CD14-positive monocyte (primary cell): ENCODE data around the gene BTD. TPM values are rescaled to one million over a fixed set of nuclear protein-coding genes. Genes with fewer than 3 reads are reported as not detected.

Experiments
- DNase-seq, 3 donors: peaks; one replicate each; pipeline ENCODE4 v3.0.0-alpha.2; 2011 to 2022
- H2AFZ ChIP-seq: 2 replicates; pipeline ENCODE4 v1.6.0; 2012; ENCODE audit warnings: mild to moderate bottlenecking, low read depth, low read length, inconsistent platforms; ENCODE audit not compliant: insufficient read depth, poor library complexity, severe bottlenecking
- H3K27ac ChIP-seq, 2 donors: 1 replicate in 1 of 2; 2 replicates in 1 of 2; pipeline ENCODE4 v1.5.1; 2012 to 2013; ENCODE audit warnings: low read length in 2 of 2, control low read depth in 1 of 2, inconsistent platforms in 1 of 2, low read depth in 1 of 2, mild to moderate bottlenecking in 1 of 2
- H3K27me3 ChIP-seq, 2 donors: one replicate each; pipeline versions ENCODE4 v1.6.0 to v1.6.1; 2011 to 2013; ENCODE audit warnings: low read length in 2 of 2; ENCODE audit not compliant: control insufficient read depth in 2 of 2, insufficient read depth in 2 of 2
- H3K36me3 ChIP-seq, 2 donors: replicated peaks in 1 of 2; 1 replicate in 1 of 2; 2 replicates in 1 of 2; pipeline versions ENCODE4 v1.5.1 to v1.6.1; 2012 to 2013; ENCODE audit warnings: low read length in 2 of 2, control low read depth in 1 of 2, inconsistent platforms in 1 of 2, mild to moderate bottlenecking in 1 of 2; ENCODE audit not compliant: insufficient read depth in 2 of 2, control insufficient read depth in 1 of 2
- H3K4me1 ChIP-seq, 2 donors: 1 replicate in 1 of 2; 2 replicates in 1 of 2; pipeline versions ENCODE4 v1.5.1 to v1.6.1; 2012 to 2013; ENCODE audit warnings: low read length in 2 of 2, control low read depth in 1 of 2, inconsistent platforms in 1 of 2, mild to moderate bottlenecking in 1 of 2, moderate library complexity in 1 of 2; ENCODE audit not compliant: insufficient read depth in 2 of 2, control insufficient read depth in 1 of 2
- H3K4me2 ChIP-seq: replicated peaks from 2 replicates; pipeline ENCODE3; 2012; ENCODE audit warnings: low read length, moderate library complexity, mild to moderate bottlenecking; ENCODE audit not compliant: poor library complexity, severe bottlenecking; ENCODE audit errors: extremely low read depth
- H3K4me3 ChIP-seq, 3 experiments: fragments of 200-600 bp in 1 of 3; sonication (generic) in 1 of 3; replicated peaks in 1 of 3; 1 replicate in 2 of 3; 2 replicates in 1 of 3; pipeline ENCODE4 v1.5.1; 2011 to 2013; ENCODE audit warnings: low read length in 3 of 3, mild to moderate bottlenecking in 3 of 3, control low read depth in 2 of 3, low read depth in 2 of 3, inconsistent platforms in 1 of 3, moderate library complexity in 1 of 3
- H3K79me2 ChIP-seq: 2 replicates; pipeline ENCODE4 v1.6.0; 2012; ENCODE audit warnings: mild to moderate bottlenecking, control low read depth, inconsistent platforms, low read length, moderate library complexity; ENCODE audit not compliant: insufficient read depth
- H3K9ac ChIP-seq: 2 replicates; pipeline ENCODE4 v1.6.0; 2017; ENCODE audit warnings: low read length, mild to moderate bottlenecking; ENCODE audit not compliant: insufficient read depth, poor library complexity, severe bottlenecking
- H3K9me3 ChIP-seq, 2 donors: replicated peaks in 1 of 2; 1 replicate in 1 of 2; 2 replicates in 1 of 2; pipeline versions ENCODE4 v1.5.1 to v1.6.1; 2012 to 2013; ENCODE audit warnings: low read length in 2 of 2, control low read depth in 1 of 2; ENCODE audit not compliant: control insufficient read depth in 1 of 2, insufficient read depth in 1 of 2
- H4K20me1 ChIP-seq: 2 replicates; pipeline ENCODE4 v1.6.0; 2012; ENCODE audit warnings: mild to moderate bottlenecking, low read length, control low read depth, moderate library complexity; ENCODE audit not compliant: insufficient read depth
- H3K27ac Mint-ChIP-seq, 7 donors: one replicate each; pipeline ENCODE4 v1.8.0; 2020; ENCODE audit warnings: mild to moderate bottlenecking in 7 of 7, mixed read lengths in 7 of 7, moderate library complexity in 6 of 7, inconsistent platforms in 2 of 7
- H3K27me3 Mint-ChIP-seq, 3 donors: one replicate each; pipeline ENCODE4 v1.8.0; 2021 to 2022; ENCODE audit warnings: low read depth in 3 of 3, mild to moderate bottlenecking in 3 of 3, mixed read lengths in 3 of 3, moderate library complexity in 3 of 3, inconsistent platforms in 1 of 3
- H3K36me3 Mint-ChIP-seq, 2 donors: one replicate each; pipeline ENCODE4 v1.8.0; 2020; ENCODE audit warnings: mixed read lengths in 2 of 2, inconsistent platforms in 1 of 2, mild to moderate bottlenecking in 1 of 2
- H3K4me1 Mint-ChIP-seq: one replicate; pipeline ENCODE4 v1.8.0; 2020; ENCODE audit warnings: mild to moderate bottlenecking, mixed read lengths
- H3K4me3 Mint-ChIP-seq, 2 donors: one replicate each; pipeline ENCODE4 v1.8.0; 2020; ENCODE audit warnings: mild to moderate bottlenecking in 2 of 2, mixed read lengths in 2 of 2, moderate library complexity in 1 of 2
- H3K9me3 Mint-ChIP-seq, 7 donors: one replicate each; pipeline ENCODE4 v1.8.0; 2020 to 2022; ENCODE audit warnings: mixed read lengths in 7 of 7, mild to moderate bottlenecking in 6 of 7, moderate library complexity in 6 of 7, inconsistent platforms in 2 of 7
- CTCF ChIP-seq: fragments of 200-600 bp; IDR thresholded peaks from one replicate; pipeline ENCODE4 v1.8.0; 2022; ENCODE audit warnings: antibody characterized with exemption, mild to moderate bottlenecking
- WGBS: methylation state at CpG from one replicate; pipeline ENCODE4 v1.1.5; 2013; ENCODE audit warnings: missing lambda C conversion rate; ENCODE audit not compliant: insufficient coverage; 5-methylcytosine and 5-hydroxymethylcytosine counted together
- intact Hi-C, 2 donors: fragments of 100-400 bp; cut with micrococcal nuclease; formaldehyde crosslinking; loops; one replicate each; pipeline versions ENCODE4 v1.15.0 to v1.15.1; 2023
- polyA plus RNA-seq, 3 donors: library from polyadenylated mRNA; depleted of rRNA in 1 of 3; unstranded in 2 of 3; stranded (reverse) in 1 of 3; fragments of 300-500 nt in 2 of 3; fragments of >200 nt in 1 of 3; fragmentation: Illumina TruSeq in 2 of 3; gene quantifications; 1 replicate in 2 of 3; 2 replicates in 1 of 3; pipeline ENCODE4 v1.2.3, GENCODE V29; 2012 to 2021

BTD gene
- polyA plus RNA-seq, 3 donors: 13.2 to 24.0 (median 19.3) TPM

DNA sequence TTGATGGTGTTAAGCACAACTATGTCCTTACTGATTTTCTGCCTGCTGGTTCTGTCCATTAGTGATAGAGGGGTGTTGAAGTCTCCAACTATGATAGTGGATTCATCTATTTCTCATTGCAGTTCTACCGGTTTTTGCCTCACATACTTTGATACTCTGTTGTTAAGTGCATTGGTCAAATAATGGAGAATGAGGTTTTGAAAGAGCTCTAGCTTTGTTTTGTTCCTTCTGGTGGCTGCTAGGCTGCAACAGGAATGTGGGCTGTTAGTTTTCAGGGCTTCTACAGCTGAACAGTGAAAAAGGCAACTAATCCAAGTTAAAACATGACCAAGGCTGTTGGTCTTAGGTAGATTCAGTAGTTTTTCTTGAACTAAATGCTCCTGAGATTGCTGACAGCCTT lies 62.6 kb downstream of the BTD start:
- peaks cover 0 to 2% of the 10 kb centered on the region in 2 donors for H3K36me3 Mint-ChIP-seq
- no peak overlapping the region for H3K4me3 Mint-ChIP-seq
- H3K27me3 ChIP-seq: no peaks in the 10 kb centered on the region

DNA sequence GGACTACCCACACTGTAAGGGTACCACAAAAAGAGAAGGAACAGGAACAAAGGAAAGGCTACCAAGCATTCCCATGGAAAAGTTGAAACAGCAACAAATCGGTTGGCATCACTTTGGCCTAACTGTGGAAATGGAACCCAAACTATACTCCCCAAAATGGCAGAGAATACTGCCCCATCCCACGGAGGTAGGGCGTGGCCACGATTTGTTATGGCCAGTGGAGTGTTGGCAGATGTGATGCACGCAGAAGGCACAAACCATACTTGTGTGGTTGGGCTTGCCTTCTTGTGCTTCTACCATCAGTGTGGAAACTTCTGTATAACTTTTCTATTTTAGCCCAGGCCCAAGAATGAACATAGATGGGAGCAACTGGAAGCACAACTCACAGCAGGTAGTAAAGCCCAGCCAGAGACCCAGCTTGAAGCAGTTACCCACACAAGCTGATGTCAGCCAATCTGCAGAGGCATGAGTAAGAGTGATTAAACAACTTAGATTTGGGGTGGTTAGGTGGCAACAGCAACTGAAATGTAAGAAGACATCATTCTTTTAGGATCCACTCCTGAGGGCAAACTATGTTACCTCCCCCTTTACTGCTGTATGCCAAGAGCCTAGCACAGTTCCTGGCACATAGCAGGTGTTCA lies 64.1 kb downstream of the BTD start:
- 90% methylated on average over 4 of the region's 5 CpGs for WGBS
- H3K9ac ChIP-seq: no peak overlapping the region
- no peaks in the 10 kb centered on the region for H3K79me2 ChIP-seq
- peaks cover 3 to 7% (median 4%) of the 10 kb centered on the region in 3 donors for H3K27me3 Mint-ChIP-seq
- H3K9me3 ChIP-seq: no peaks in the 10 kb centered on the region
- DNase-seq: no peak
- H3K4me1 Mint-ChIP-seq: peaks cover 4% of the 10 kb centered on the region
- peaks cover 0 to 7% of the 10 kb centered on the region in 2 donors for H3K4me1 ChIP-seq
- H3K4me2 ChIP-seq: no peak overlapping the region
- intact Hi-C loops: no loop called here
- H3K36me3 Mint-ChIP-seq: peaks cover 5 to 6% of the 10 kb centered on the region in 2 donors
- no peak overlapping the region for H3K27ac ChIP-seq
- peaks cover 0 to 8% (median 1%) of the 10 kb centered on the region in 7 donors for H3K9me3 Mint-ChIP-seq
- no peak for TF ChIP-seq CTCF
- no peak overlapping the region for H3K27ac Mint-ChIP-seq
- no peak overlapping the region for H3K4me3 Mint-ChIP-seq
- H3K27me3 ChIP-seq: no peaks in the 10 kb centered on the region
- H2AFZ ChIP-seq: no peak overlapping the region
- H4K20me1 ChIP-seq: no peaks in the 10 kb centered on the region
- no peaks in the 10 kb centered on the region for H3K36me3 ChIP-seq
- no peak overlapping the region for H3K4me3 ChIP-seq

More for the DNA sequence above, 62.6 kb downstream of the BTD start:
- H3K4me1 Mint-ChIP-seq: peaks cover 4% of the 10 kb centered on the region
- no peaks in the 10 kb centered on the region for H3K79me2 ChIP-seq
- no peak overlapping the region for H3K9ac ChIP-seq
- peaks cover 0 to 8% (median 1%) of the 10 kb centered on the region in 7 donors for H3K9me3 Mint-ChIP-seq
- H3K27me3 Mint-ChIP-seq: peaks cover 5 to 9% (median 6%) of the 10 kb centered on the region in 3 donors
- no peak for DNase-seq
- intact Hi-C loops: no loop called here
- H3K4me3 ChIP-seq: no peak overlapping the region
- no CpG with 5 or more reads among the region's 1 CpG for WGBS
- no peak overlapping the region for H2AFZ ChIP-seq
- H4K20me1 ChIP-seq: no peaks in the 10 kb centered on the region
- H3K4me1 ChIP-seq: peaks cover 0 to 7% of the 10 kb centered on the region in 2 donors
- H3K9me3 ChIP-seq: no peaks in the 10 kb centered on the region
- no peak overlapping the region for H3K27ac ChIP-seq
- H3K27ac Mint-ChIP-seq: no peak overlapping the region
- no peak overlapping the region for H3K4me2 ChIP-seq
- no peaks in the 10 kb centered on the region for H3K36me3 ChIP-seq
- no peak for TF ChIP-seq CTCF
